ENCODE measurements around the gene PLK5.

The PLK5 gene

DNA sequence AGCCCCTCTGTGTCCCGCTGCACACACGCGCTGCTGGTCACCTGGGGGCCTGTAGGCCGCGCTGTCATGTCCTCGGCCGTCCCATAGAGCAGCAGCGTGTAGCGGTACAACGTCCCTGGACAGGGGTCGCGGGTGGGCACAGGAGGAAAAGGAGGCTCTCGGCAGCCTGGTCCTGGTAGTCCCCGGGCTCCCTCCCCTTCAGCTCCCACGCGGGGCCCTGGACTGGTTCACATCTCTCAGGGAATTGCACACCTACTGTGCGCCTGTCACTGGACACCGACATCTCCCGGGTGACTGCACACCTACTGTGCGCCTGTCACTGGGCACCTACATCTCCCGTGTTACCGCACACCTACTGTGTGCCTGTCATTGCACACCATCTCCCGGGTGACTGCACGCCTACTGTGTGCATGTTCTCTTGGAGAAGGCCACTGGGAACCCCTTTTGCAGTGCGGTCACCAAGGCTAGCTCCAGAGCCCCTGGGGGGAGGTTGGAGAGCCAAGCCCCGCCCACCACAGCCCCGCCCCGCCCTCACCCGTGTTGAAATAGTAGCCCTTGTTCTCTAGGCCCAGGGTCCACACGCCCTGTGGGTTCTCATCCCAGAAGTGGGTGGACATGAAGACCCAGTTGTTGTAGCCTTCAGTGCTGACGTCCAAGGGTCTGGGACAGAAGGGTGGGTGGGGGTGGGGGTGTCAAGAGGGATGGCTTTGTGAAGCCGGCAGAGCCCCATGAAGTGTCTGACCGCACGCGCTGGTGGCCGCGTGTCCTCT is 41.3 kb upstream of the PLK5 start:
- H3K27ac ChIP-seq (replicated peaks) = no peak overlapping the region
- DNase-seq (ENCODE audit: low read depth in 1 of 2, low spot score in 1 of 2) = no peak

DNA sequence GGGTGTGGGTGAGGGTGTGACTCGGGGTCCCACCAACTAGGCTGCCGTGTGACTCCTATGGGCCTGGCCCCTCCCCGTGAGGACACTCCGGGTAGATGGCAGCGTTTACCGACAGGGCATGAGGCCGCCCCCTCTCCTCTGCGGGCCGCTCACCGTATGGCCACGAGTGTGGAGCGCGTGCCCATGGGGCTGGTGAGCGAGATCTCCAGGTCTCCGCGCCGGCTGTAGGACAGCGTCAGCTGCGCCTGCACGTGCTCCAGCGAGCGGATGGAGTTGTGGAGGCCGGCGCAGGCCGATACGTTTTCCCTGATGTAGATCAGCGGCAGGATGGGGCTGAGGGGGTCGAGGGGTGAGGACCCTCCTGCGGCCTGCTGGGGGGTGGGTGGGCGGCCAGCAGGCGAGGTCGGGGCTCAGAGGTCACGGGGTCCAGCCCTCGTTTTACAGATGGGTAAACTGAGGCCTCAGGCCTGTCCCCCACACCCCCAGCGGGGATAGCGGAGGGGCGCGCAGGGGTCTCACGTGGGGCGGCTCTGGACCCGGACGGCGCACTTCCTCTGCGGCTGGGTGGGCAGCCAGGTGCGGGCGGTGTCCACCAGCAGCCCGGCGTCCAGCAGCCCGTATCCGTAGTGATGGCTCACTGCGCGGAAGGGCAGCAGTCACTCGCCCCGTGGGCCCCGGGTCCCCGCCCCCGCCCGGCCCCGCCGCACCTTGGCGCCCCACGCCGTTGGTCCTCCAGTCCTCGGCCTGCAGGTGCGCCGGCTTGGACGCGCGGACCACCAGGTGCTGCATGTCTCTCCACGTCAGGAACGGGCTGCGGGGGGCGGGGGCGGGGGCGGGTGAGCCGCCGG is 40.5 kb upstream of the PLK5 start:
- Histone ChIP-seq H3K27me3 (ENCODE audit: insufficient read depth, poor library complexity, severe bottlenecking) (no peaks in the 10 kb centered on the region), H3K4me3 (replicated peaks; ENCODE audit: insufficient read depth, low read length) (no peak overlapping the region), H3K27ac (replicated peaks) (no peak overlapping the region)
- DNase-seq (ENCODE audit: low read depth in 1 of 2, low spot score in 1 of 2) = no peak
- TF ChIP-seq GABPA (IDR thresholded peaks at IDR 0.05; ENCODE audit: low read depth) (no peak), SPI1 (IDR thresholded peaks at IDR 0.05; ENCODE audit: borderline replicate concordance, low read depth) (no peak), CTCF (IDR thresholded peaks at IDR 0.05; ENCODE audit: insufficient read depth, low read length) (no peak)
- TF ChIP-seq, protein P1, sequence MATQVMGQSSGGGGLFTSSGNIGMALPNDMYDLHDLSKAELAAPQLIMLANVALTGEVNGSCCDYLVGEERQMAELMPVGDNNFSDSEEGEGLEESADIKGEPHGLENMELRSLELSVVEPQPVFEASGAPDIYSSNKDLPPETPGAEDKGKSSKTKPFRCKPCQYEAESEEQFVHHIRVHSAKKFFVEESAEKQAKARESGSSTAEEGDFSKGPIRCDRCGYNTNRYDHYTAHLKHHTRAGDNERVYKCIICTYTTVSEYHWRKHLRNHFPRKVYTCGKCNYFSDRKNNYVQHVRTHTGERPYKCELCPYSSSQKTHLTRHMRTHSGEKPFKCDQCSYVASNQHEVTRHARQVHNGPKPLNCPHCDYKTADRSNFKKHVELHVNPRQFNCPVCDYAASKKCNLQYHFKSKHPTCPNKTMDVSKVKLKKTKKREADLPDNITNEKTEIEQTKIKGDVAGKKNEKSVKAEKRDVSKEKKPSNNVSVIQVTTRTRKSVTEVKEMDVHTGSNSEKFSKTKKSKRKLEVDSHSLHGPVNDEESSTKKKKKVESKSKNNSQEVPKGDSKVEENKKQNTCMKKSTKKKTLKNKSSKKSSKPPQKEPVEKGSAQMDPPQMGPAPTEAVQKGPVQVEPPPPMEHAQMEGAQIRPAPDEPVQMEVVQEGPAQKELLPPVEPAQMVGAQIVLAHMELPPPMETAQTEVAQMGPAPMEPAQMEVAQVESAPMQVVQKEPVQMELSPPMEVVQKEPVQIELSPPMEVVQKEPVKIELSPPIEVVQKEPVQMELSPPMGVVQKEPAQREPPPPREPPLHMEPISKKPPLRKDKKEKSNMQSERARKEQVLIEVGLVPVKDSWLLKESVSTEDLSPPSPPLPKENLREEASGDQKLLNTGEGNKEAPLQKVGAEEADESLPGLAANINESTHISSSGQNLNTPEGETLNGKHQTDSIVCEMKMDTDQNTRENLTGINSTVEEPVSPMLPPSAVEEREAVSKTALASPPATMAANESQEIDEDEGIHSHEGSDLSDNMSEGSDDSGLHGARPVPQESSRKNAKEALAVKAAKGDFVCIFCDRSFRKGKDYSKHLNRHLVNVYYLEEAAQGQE (IDR thresholded peaks at IDR 0.05; ENCODE audit: insufficient replicate concordance, low read depth) = no peak

More for the DNA sequence above, 41.3 kb upstream of the PLK5 start:
- Histone ChIP-seq H3K4me3 (replicated peaks; ENCODE audit: insufficient read depth, low read length) (no peak overlapping the region), H3K27me3 (ENCODE audit: insufficient read depth, poor library complexity, severe bottlenecking) (no peaks in the 10 kb centered on the region)
- no peak for TF ChIP-seq GABPA (IDR thresholded peaks at IDR 0.05; ENCODE audit: low read depth)
- no peak for TF ChIP-seq SPI1 (IDR thresholded peaks at IDR 0.05; ENCODE audit: borderline replicate concordance, low read depth)
- no peak for TF ChIP-seq POLR2AphosphoS5 (IDR thresholded peaks at IDR 0.05; ENCODE audit: low read depth)
- TF ChIP-seq, protein P1 (IDR thresholded peaks at IDR 0.05; ENCODE audit: insufficient replicate concordance, low read depth) = no peak
- TF ChIP-seq CTCF (IDR thresholded peaks at IDR 0.05; ENCODE audit: insufficient read depth, low read length) = no peak

- Histone ChIP-seq H3K27me3 (ENCODE audit: insufficient read depth, poor library complexity, severe bottlenecking) (no peaks in the 10 kb centered on the region), H3K4me3 (replicated peaks; ENCODE audit: insufficient read depth, low read length) (no peak overlapping the region)
Measured at GRCh38 chr19:1483979-1484428, 39.9 kb upstream of the PLK5 start.

More at GRCh38 chr19:1483979-1484428, 39.9 kb upstream of the PLK5 start:
- no peak for TF ChIP-seq POLR2AphosphoS5 (IDR thresholded peaks at IDR 0.05; ENCODE audit: low read depth)
- TF ChIP-seq SPI1 (IDR thresholded peaks at IDR 0.05; ENCODE audit: borderline replicate concordance, low read depth) = no peak
- TF ChIP-seq CTCF (IDR thresholded peaks at IDR 0.05; ENCODE audit: insufficient read depth, low read length) = no peak
- TF ChIP-seq GABPA (IDR thresholded peaks at IDR 0.05; ENCODE audit: low read depth) = no peak
- TF ChIP-seq, protein P1 (IDR thresholded peaks at IDR 0.05; ENCODE audit: insufficient replicate concordance, low read depth) = no peak
- H3K27ac ChIP-seq (replicated peaks) = no peak overlapping the region
- no peak for DNase-seq (ENCODE audit: low read depth in 1 of 2, low spot score in 1 of 2)

Measured in HL-60 (cell line).